HCT116 (cell line): Measurements from ENCODE around the gene PTP4A2. TPM values are rescaled to one million over a fixed set of nuclear protein-coding genes. Genes with fewer than 3 reads are reported as not detected.

Experiments used
- ATAC-seq: fragments of 200-7000 bp; cut with Tn5 transposase; 2 replicates; pipeline ENCODE4 v1.9.1; 2020; ENCODE audit warnings: mild to moderate bottlenecking, moderate library complexity
- BruUV-seq: library from RNA; stranded (reverse); fragments of 400-500 nt; replicated peaks from 2 replicates; lab custom pipeline; 2021; lab: Mats Ljungman, UMichigan
- CTCF ChIA-PET: fragments of 300-600 bp; sonication (Branson Sonifier 250); formaldehyde crosslinking; loops from one replicate; lab custom pipeline; 2021; ENCODE audit warnings: antibody characterized with exemption; lab: Charles Lee
- POLR2A ChIA-PET: fragments of 300-600, 350-600 bp; sonication (Branson Sonifier 250); formaldehyde crosslinking; loops from one replicate; lab custom pipeline; 2021; ENCODE audit warnings: antibody characterized with exemption; lab: Charles Lee
- RAD21 ChIA-PET, 2 experiments: fragments of 300-600 bp; sonication (Branson Sonifier 250); formaldehyde crosslinking; loops; one replicate each; lab custom pipeline; 2023; ENCODE audit warnings: low total read pairs in 2 of 2; ENCODE audit not compliant: uncharacterized antibody in 2 of 2, unreplicated experiment in 2 of 2, low non-redundant PET in 1 of 2; lab: Charles Lee
- DNase-seq: peaks from one replicate; pipeline ENCODE4 v3.0.0-alpha.2; 2010; ENCODE audit warnings: low read depth, low spot score
- H2AFZ ChIP-seq: fragments of 200-600 bp; shearing (Covaris generic), sonication (generic); 2 replicates; pipeline ENCODE4 v1.6.1; 2017; ENCODE audit warnings: low read depth, mixed run types, mixed read lengths, antibody characterized with exemption, low read length; ENCODE audit not compliant: poor library complexity, severe bottlenecking
- H3K27ac ChIP-seq: 2 replicates; pipeline ENCODE4 v1.5.1; 2012; ENCODE audit warnings: low read depth, low read length
- H3K27me3 ChIP-seq: fragments of 200-600 bp; sonication (generic); 2 replicates; pipeline ENCODE4 v1.6.1; 2016; ENCODE audit warnings: mixed run types, low read length, mixed read lengths; ENCODE audit not compliant: insufficient read depth
- H3K36me3 ChIP-seq, 2 experiments: fragments of 200-500 bp in 1 of 2; fragments of 200-600 bp in 1 of 2; sonication (Bioruptor generic) in 1 of 2; sonication (generic) in 1 of 2; 2 replicates each; pipeline versions ENCODE4 v1.5.1 to v1.6.1; 2014 to 2016; ENCODE audit warnings: low read length in 2 of 2, inconsistent platforms in 1 of 2, mixed read lengths in 1 of 2, mixed run types in 1 of 2; ENCODE audit not compliant: insufficient read depth in 2 of 2, control insufficient read depth in 1 of 2
- H3K4me1 ChIP-seq, 2 experiments: fragments of 200-600 bp in 1 of 2; sonication (generic) in 1 of 2; 2 replicates each; pipeline versions ENCODE4 v1.5.1 to v1.6.1; 2012 to 2017; ENCODE audit warnings: low read length in 2 of 2, inconsistent platforms in 1 of 2, mild to moderate bottlenecking in 1 of 2, mixed read lengths in 1 of 2, mixed run types in 1 of 2, moderate library complexity in 1 of 2; ENCODE audit not compliant: insufficient read depth in 2 of 2, control insufficient read depth in 1 of 2
- H3K4me2 ChIP-seq: fragments of 200-600 bp; sonication (generic); 2 replicates; pipeline ENCODE4 v1.6.1; 2017; ENCODE audit warnings: mixed run types, low read length, mixed read lengths
- H3K4me3 ChIP-seq, 2 experiments: fragments of 200-600 bp in 1 of 2; sonication (generic) in 1 of 2; replicated peaks in 1 of 2; 2 replicates each; pipeline ENCODE4 v1.5.1; 2011 to 2016; ENCODE audit warnings: low read length in 2 of 2, control low read depth in 1 of 2, low read depth in 1 of 2, mild to moderate bottlenecking in 1 of 2, mixed read lengths in 1 of 2, mixed run types in 1 of 2
- H3K79me2 ChIP-seq: fragments of 200-600 bp; sonication (generic); 2 replicates; pipeline ENCODE4 v1.6.1; 2017; ENCODE audit warnings: mild to moderate bottlenecking, mixed run types, low read length, moderate library complexity, mixed read lengths; ENCODE audit not compliant: insufficient read depth
- H3K9ac ChIP-seq: fragments of 200-600 bp; sonication (generic); 2 replicates; pipeline ENCODE4 v1.6.1; 2016; ENCODE audit warnings: low read length, mixed read lengths
- H3K9me2 ChIP-seq: fragments of 200-600 bp; sonication (generic), shearing (Covaris generic); 2 replicates; pipeline ENCODE4 v1.6.1; 2017; ENCODE audit warnings: mixed run types, mild to moderate bottlenecking, moderate library complexity; ENCODE audit not compliant: insufficient read depth
- H3K9me3 ChIP-seq, 2 experiments: fragments of 200-500 bp in 1 of 2; fragments of 200-600 bp in 1 of 2; sonication (Bioruptor generic) in 1 of 2; sonication (generic) in 1 of 2; 2 replicates each; pipeline ENCODE4 v1.6.1; 2014 to 2017; ENCODE audit warnings: low read length in 2 of 2, mixed read lengths in 2 of 2, inconsistent platforms in 1 of 2, low read depth in 1 of 2, mild to moderate bottlenecking in 1 of 2, mixed run types in 1 of 2, moderate library complexity in 1 of 2; ENCODE audit not compliant: control insufficient read depth in 1 of 2, insufficient read depth in 1 of 2
- H4K20me1 ChIP-seq: fragments of 200-600 bp; sonication (generic), shearing (Covaris generic); 2 replicates; pipeline ENCODE4 v1.6.1; 2017; ENCODE audit warnings: mixed run types, mild to moderate bottlenecking, moderate library complexity; ENCODE audit not compliant: insufficient read depth
- EZH2 ChIP-seq: fragments of 200-600 bp; sonication (generic); IDR thresholded peaks from 2 replicates; pipeline ENCODE4 v1.6.1; 2017; ENCODE audit warnings: antibody characterized with exemption, mixed run types
- FOSL1 ChIP-seq: IDR thresholded peaks from 2 replicates; pipeline ENCODE4 v1.6.1; 2012; ENCODE audit warnings: low read depth
- JUND ChIP-seq: IDR thresholded peaks from 2 replicates; pipeline ENCODE4 v1.6.1; 2012
- POLR2A ChIP-seq: IDR thresholded peaks from 2 replicates; pipeline ENCODE4 v1.7.0; 2011; ENCODE audit warnings: borderline replicate concordance; ENCODE audit not compliant: insufficient read depth, insufficient read length; ENCODE audit errors: extremely low read depth
- POLR2AphosphoS5 ChIP-seq: IDR thresholded peaks from 2 replicates; pipeline ENCODE4 v1.6.1; 2011; ENCODE audit warnings: mild to moderate bottlenecking, low read depth, low read length, moderate library complexity
- SIN3A ChIP-seq: IDR thresholded peaks from 2 replicates; pipeline ENCODE4 v1.6.1; 2012; ENCODE audit warnings: low read depth
- SP1 ChIP-seq: IDR thresholded peaks from 2 replicates; pipeline ENCODE4 v1.6.1; 2012; ENCODE audit warnings: low read depth
- intact Hi-C: fragments of 100-400 bp; cut with micrococcal nuclease; formaldehyde crosslinking; loops from 2 replicates; pipeline ENCODE4 v1.10.0; 2022
- total RNA-seq: library from RNA; stranded (reverse); gene quantifications from one replicate; pipeline ENCODE4 v1.2.1, GENCODE V29; 2021; ENCODE audit not compliant: unreplicated experiment
- TF ChIP-seq, protein P1 (sequence below): IDR thresholded peaks from 2 replicates; pipeline ENCODE4 v1.6.1; 2012; ENCODE audit warnings: low read depth
- TF ChIP-seq, protein P2 (sequence below): IDR thresholded peaks from 2 replicates; pipeline ENCODE4 v1.6.1; 2011; ENCODE audit warnings: mild to moderate bottlenecking, low read length, moderate library complexity; ENCODE audit not compliant: insufficient replicate concordance; ENCODE audit errors: extremely low read depth
- TF ChIP-seq, protein P3 (sequence below): IDR thresholded peaks from 2 replicates; pipeline ENCODE4 v1.6.1; 2012
- TF ChIP-seq, protein P4 (sequence below), 3 experiments: fragments of 200-600 bp in 1 of 3; sonication (generic) in 1 of 3; IDR thresholded peaks in 2 of 3; conservative IDR thresholded peaks in 1 of 3; 2 replicates each; pipeline ENCODE4 v1.5.1; 2012 to 2017; ENCODE audit warnings: low read depth in 2 of 3, low read length in 2 of 3, antibody characterized with exemption in 1 of 3, borderline replicate concordance in 1 of 3, control low read depth in 1 of 3, mild to moderate bottlenecking in 1 of 3, mixed read lengths in 1 of 3, mixed run types in 1 of 3, moderate library complexity in 1 of 3; ENCODE audit not compliant: insufficient read depth in 1 of 3

PTP4A2 gene
- total RNA-seq, 1 experiment from 2014 or later: 267 TPM

DNA sequence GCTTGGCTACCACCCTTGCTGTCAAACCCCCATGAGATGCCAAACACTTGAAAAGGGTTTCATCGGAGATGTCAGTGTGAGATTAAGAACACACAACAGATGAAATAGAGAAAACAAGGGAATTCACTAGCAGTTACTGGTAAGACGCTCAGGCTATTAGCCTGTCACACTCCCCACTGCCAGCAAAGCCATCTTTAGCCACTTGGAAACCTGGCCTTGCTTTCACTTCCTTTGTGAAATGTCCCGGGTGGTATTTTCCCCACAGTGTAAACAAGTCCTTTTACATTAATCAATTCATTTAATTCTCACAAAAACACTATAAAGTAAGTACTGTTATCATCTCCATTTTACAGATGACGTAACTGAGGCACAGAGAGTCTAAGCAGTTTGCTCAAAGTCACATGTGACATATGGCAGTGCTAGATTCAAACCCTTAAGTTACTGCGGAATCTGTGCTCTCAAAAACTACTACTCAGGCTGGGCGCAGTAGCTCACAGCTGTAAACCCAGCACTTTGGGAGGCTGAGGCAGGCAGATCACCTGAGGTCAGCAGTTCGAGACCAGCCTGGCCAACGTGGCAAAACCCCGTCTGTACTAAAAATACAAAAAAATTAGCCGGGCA, 42.8 kb upstream of the PTP4A2 start (continued):
- TF ChIP-seq, protein P1, sequence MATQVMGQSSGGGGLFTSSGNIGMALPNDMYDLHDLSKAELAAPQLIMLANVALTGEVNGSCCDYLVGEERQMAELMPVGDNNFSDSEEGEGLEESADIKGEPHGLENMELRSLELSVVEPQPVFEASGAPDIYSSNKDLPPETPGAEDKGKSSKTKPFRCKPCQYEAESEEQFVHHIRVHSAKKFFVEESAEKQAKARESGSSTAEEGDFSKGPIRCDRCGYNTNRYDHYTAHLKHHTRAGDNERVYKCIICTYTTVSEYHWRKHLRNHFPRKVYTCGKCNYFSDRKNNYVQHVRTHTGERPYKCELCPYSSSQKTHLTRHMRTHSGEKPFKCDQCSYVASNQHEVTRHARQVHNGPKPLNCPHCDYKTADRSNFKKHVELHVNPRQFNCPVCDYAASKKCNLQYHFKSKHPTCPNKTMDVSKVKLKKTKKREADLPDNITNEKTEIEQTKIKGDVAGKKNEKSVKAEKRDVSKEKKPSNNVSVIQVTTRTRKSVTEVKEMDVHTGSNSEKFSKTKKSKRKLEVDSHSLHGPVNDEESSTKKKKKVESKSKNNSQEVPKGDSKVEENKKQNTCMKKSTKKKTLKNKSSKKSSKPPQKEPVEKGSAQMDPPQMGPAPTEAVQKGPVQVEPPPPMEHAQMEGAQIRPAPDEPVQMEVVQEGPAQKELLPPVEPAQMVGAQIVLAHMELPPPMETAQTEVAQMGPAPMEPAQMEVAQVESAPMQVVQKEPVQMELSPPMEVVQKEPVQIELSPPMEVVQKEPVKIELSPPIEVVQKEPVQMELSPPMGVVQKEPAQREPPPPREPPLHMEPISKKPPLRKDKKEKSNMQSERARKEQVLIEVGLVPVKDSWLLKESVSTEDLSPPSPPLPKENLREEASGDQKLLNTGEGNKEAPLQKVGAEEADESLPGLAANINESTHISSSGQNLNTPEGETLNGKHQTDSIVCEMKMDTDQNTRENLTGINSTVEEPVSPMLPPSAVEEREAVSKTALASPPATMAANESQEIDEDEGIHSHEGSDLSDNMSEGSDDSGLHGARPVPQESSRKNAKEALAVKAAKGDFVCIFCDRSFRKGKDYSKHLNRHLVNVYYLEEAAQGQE: no peak
- TF ChIP-seq FOSL1 (no peak), SIN3A (no peak), POLR2A (no peak)

DNA sequence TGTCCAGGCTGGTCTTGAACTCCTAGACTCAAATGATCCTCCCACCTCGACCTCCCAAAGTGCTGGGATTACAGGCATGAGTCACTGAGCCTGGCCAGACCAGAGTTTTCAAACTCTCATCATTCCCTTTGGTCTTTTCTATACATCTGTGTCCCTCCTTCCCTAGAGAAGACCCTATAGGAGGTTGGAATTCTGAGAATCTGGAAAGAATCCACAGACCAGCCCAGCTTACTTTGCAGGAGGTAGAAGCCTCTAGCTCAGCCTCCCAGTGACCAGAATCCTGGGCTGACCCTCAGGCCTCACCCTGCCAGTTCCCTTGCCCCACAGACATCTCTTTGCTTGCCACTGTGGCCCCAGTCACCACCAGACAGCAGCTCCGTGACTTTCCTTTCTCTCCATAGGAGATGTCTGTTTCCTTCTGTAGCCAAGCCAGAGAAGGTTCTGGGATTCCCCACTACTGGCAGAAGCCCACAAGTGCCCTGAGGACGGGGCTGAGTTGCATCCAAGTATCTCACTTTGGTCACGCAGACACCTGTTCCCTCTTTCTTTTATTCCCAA, 40.8 kb upstream of the PTP4A2 start:
- H3K9me3 ChIP-seq: no peaks in the 10 kb centered on the region
- ChIA-PET RAD21 (interaction anchor here in 1 of 2 experiments (2.0 kb wide), 1 partner anchor 84 kb away, joined by 4 read pairs; no protein-coding TSS in a partner anchor), CTCF (interaction anchor here (1.8 to 3.1 kb wide), 4 partner anchors 15 to 87 kb away, joined by 4 to 17 read pairs (median 10); no protein-coding TSS in a partner anchor), POLR2A (no interaction called here)
- no peak overlapping the region for H3K27ac ChIP-seq
- no peaks in the 10 kb centered on the region for H4K20me1 ChIP-seq
- peaks cover 3 to 7% of the 10 kb centered on the region in 2 experiments; a peak in 3 of 4 replicates for H3K4me1 ChIP-seq
- no peak overlapping the region for H2AFZ ChIP-seq
- H3K4me3 ChIP-seq: no peak overlapping the region
- ATAC-seq (no peak), DNase-seq (no peak)
- no TSS peak for BruUV-seq
- intact Hi-C loops: loop anchor here (5.0 kb wide), 1 partner anchor 162 kb away; the partner anchor contains the start of gene SPOCD1
- H3K9ac ChIP-seq: no peak overlapping the region
- H3K4me2 ChIP-seq: no peak overlapping the region
- H3K27me3 ChIP-seq: no peaks in the 10 kb centered on the region
- H3K79me2 ChIP-seq: no peaks in the 10 kb centered on the region
- H3K9me2 ChIP-seq: no peaks in the 10 kb centered on the region
- no peaks in the 10 kb centered on the region for H3K36me3 ChIP-seq
- TF ChIP-seq JUND: no peak
- no peak for TF ChIP-seq SP1
- TF ChIP-seq POLR2AphosphoS5: no peak
- no peak for TF ChIP-seq EZH2
- TF ChIP-seq, protein P2, sequence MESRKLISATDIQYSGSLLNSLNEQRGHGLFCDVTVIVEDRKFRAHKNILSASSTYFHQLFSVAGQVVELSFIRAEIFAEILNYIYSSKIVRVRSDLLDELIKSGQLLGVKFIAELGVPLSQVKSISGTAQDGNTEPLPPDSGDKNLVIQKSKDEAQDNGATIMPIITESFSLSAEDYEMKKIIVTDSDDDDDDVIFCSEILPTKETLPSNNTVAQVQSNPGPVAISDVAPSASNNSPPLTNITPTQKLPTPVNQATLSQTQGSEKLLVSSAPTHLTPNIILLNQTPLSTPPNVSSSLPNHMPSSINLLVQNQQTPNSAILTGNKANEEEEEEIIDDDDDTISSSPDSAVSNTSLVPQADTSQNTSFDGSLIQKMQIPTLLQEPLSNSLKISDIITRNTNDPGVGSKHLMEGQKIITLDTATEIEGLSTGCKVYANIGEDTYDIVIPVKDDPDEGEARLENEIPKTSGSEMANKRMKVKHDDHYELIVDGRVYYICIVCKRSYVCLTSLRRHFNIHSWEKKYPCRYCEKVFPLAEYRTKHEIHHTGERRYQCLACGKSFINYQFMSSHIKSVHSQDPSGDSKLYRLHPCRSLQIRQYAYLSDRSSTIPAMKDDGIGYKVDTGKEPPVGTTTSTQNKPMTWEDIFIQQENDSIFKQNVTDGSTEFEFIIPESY: no peak
- TF ChIP-seq FOSL1: no peak
- TF ChIP-seq, protein P3, sequence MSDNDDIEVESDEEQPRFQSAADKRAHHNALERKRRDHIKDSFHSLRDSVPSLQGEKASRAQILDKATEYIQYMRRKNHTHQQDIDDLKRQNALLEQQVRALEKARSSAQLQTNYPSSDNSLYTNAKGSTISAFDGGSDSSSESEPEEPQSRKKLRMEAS: no peak
- TF ChIP-seq, protein P1: no peak
- TF ChIP-seq, protein P4, sequence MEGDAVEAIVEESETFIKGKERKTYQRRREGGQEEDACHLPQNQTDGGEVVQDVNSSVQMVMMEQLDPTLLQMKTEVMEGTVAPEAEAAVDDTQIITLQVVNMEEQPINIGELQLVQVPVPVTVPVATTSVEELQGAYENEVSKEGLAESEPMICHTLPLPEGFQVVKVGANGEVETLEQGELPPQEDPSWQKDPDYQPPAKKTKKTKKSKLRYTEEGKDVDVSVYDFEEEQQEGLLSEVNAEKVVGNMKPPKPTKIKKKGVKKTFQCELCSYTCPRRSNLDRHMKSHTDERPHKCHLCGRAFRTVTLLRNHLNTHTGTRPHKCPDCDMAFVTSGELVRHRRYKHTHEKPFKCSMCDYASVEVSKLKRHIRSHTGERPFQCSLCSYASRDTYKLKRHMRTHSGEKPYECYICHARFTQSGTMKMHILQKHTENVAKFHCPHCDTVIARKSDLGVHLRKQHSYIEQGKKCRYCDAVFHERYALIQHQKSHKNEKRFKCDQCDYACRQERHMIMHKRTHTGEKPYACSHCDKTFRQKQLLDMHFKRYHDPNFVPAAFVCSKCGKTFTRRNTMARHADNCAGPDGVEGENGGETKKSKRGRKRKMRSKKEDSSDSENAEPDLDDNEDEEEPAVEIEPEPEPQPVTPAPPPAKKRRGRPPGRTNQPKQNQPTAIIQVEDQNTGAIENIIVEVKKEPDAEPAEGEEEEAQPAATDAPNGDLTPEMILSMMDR (IDR thresholded peaks at IDR 0.05 in 2 of 3, conservative IDR thresholded peaks at IDR 0.05 in 1 of 3; ENCODE audit: borderline replicate concordance in 1 of 3, insufficient read depth in 1 of 3, low read depth in 2 of 3, low read length in 2 of 3): no peak
